Adrenal gland (tissue), 5 donors: Measurements from ENCODE around the gene CYP2C9.

Source experiments
- POLR2A ChIP-seq, 2 donors: fragments of 450-650 bp; IDR thresholded peaks; one replicate each; pipeline ENCODE4 v1.6.1; 2017; ENCODE audit warnings: antibody characterized with exemption in 2 of 2, mild to moderate bottlenecking in 2 of 2, moderate library complexity in 1 of 2
- TF ChIP-seq, protein P1 (sequence below), 6 experiments: fragments of 450-650 bp in 4 of 6; fragments of 200-600 bp in 2 of 6; sonication (generic) in 1 of 6; IDR thresholded peaks; 1 replicate in 5 of 6; 2 replicates in 1 of 6; pipeline versions ENCODE4 v1.5.1 to v1.8.0; 2016 to 2021; ENCODE audit warnings: antibody characterized with exemption in 6 of 6, mild to moderate bottlenecking in 2 of 6, moderate library complexity in 1 of 6
- donor health status: DM: no; HTN: no; CAD: no.

GRCh38 chr10:94992811-94993210, 54.4 kb downstream of the CYP2C9 start:
- TF ChIP-seq POLR2A (IDR thresholded peaks at IDR 0.05): no peak
- TF ChIP-seq, protein P1, sequence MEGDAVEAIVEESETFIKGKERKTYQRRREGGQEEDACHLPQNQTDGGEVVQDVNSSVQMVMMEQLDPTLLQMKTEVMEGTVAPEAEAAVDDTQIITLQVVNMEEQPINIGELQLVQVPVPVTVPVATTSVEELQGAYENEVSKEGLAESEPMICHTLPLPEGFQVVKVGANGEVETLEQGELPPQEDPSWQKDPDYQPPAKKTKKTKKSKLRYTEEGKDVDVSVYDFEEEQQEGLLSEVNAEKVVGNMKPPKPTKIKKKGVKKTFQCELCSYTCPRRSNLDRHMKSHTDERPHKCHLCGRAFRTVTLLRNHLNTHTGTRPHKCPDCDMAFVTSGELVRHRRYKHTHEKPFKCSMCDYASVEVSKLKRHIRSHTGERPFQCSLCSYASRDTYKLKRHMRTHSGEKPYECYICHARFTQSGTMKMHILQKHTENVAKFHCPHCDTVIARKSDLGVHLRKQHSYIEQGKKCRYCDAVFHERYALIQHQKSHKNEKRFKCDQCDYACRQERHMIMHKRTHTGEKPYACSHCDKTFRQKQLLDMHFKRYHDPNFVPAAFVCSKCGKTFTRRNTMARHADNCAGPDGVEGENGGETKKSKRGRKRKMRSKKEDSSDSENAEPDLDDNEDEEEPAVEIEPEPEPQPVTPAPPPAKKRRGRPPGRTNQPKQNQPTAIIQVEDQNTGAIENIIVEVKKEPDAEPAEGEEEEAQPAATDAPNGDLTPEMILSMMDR (IDR thresholded peaks at IDR 0.05): no peak
